Karpas-422 (cell line): ENCODE measurements around the gene TMC4. TPM values are rescaled to one million over a fixed set of nuclear protein-coding genes. Genes with fewer than 3 reads are reported as not detected.

Experiments used
- DNase-seq: peaks from one replicate; pipeline ENCODE4 v3.0.0-alpha.2; 2015
- H2AFZ ChIP-seq: fragments of 200-600 bp; sonication (generic); 2 replicates; pipeline ENCODE4 v1.6.1; 2014; ENCODE audit warnings: antibody characterized with exemption, low read length, mixed read lengths
- H3K27ac ChIP-seq: fragments of 200-600 bp; sonication (generic); 2 replicates; pipeline ENCODE4 v1.5.1; 2014; ENCODE audit warnings: mild to moderate bottlenecking, low read length, moderate library complexity
- H3K27me3 ChIP-seq: fragments of 200-600 bp; sonication (generic); 2 replicates; pipeline ENCODE4 v1.6.1; 2014; ENCODE audit warnings: low read length, mixed read lengths
- H3K36me3 ChIP-seq: fragments of 200-600 bp; sonication (generic); 2 replicates; pipeline ENCODE4 v1.6.1; 2014; ENCODE audit warnings: low read length, mixed read lengths; ENCODE audit not compliant: insufficient read depth
- H3K4me1 ChIP-seq: fragments of 200-600 bp; sonication (generic); 2 replicates; pipeline ENCODE4 v1.6.1; 2014; ENCODE audit warnings: mild to moderate bottlenecking, low read length, mixed read lengths
- H3K4me2 ChIP-seq: fragments of 200-600 bp; sonication (generic); 2 replicates; pipeline ENCODE4 v1.6.1; 2014; ENCODE audit warnings: low read length, low read depth, mild to moderate bottlenecking; ENCODE audit not compliant: poor library complexity, severe bottlenecking
- H3K4me3 ChIP-seq: fragments of 200-600 bp; sonication (generic); 2 replicates; pipeline ENCODE4 v1.5.1; 2014; ENCODE audit warnings: mild to moderate bottlenecking, antibody characterized with exemption, low read length, mixed read lengths
- H3K79me2 ChIP-seq: fragments of 200-600 bp; sonication (generic); 2 replicates; pipeline ENCODE4 v1.6.1; 2014; ENCODE audit warnings: mild to moderate bottlenecking, low read length, mixed read lengths
- H3K9ac ChIP-seq: fragments of 200-600 bp; sonication (generic); 2 replicates; pipeline ENCODE4 v1.6.0; 2014; ENCODE audit warnings: low read length
- H3K9me2 ChIP-seq: fragments of 200-600 bp; sonication (generic), shearing (Covaris generic); replicated peaks from 2 replicates; pipeline ENCODE4 v1.6.0; 2014; ENCODE audit warnings: mild to moderate bottlenecking, low read length, moderate library complexity; ENCODE audit not compliant: insufficient read depth
- H3K9me3 ChIP-seq: fragments of 300-700, 200-600 bp; sonication (generic); 2 replicates; pipeline ENCODE4 v1.6.1; 2014; ENCODE audit warnings: low read length, mixed read lengths
- H4K20me1 ChIP-seq: fragments of 200-600 bp; sonication (generic); 2 replicates; pipeline ENCODE4 v1.6.1; 2014; ENCODE audit warnings: mild to moderate bottlenecking, antibody characterized with exemption, low read length, low read depth; ENCODE audit not compliant: insufficient read depth
- total RNA-seq: library from RNA; depleted of rRNA; stranded (reverse); fragments of >200 nt; shearing (Covaris generic); gene quantifications from 2 replicates; pipeline ENCODE4 v1.2.3, GENCODE V29; 2014; ENCODE audit warnings: low replicate concordance

Gene TMC4
- total RNA-seq, 1 experiment from 2014 or later, result not detected

DNA sequence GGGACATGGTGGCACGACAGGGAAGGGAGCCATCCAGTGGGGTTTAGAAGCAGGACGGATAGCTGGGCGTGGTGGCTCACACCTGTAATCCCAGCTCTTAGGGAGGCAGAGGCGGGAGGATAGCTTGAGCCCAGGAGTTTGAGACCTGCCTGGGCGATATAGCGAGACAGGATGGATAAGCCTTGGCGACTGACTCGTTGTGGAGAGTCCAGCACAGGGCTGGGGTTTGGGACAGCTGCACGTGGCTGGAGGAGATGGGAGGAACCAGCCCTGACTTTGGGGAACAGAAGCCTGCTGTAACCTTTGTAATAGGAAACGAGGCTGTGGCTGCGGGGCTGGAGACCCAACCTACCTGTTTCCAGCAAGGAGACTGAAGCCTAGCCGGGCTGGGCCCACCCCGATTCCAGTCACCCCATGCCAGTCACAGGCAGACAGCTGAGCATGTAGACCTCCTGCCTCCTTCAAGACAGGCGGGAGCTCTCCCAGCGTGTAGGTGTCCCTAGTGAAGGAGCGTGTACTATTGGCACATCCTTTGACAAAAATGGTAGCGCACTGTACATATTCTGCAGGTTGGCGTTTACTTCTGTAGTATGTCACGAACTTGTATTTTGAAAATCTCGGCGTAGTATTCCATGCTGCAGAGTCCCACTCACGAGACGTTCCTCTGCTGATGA lies 21.5 kb downstream of the TMC4 start:
- Histone ChIP-seq H3K36me3 (peaks cover 64% of the 10 kb centered on the region), H3K27ac (no peak overlapping the region), H3K4me1 (no peaks in the 10 kb centered on the region), H3K9ac (no peak overlapping the region), H3K27me3 (no peaks in the 10 kb centered on the region), H3K9me3 (no peaks in the 10 kb centered on the region), H3K4me2 (no peak overlapping the region), H3K9me2 (no peaks in the 10 kb centered on the region), H4K20me1 (peaks cover 42% of the 10 kb centered on the region), H3K4me3 (no peak overlapping the region), H2AFZ (no peak overlapping the region), H3K79me2 (no peaks in the 10 kb centered on the region)
- no peak for DNase-seq

GRCh38 chr19:54149021-54149812 lies 23.7 kb downstream of the TMC4 start:
- peaks cover 43% of the 10 kb centered on the region for H4K20me1 ChIP-seq

GRCh38 chr19:54148158-54148557 lies 24.8 kb downstream of the TMC4 start:
- no peaks in the 10 kb centered on the region for H3K9me3 ChIP-seq
- DNase-seq, result no peak
- H3K9ac ChIP-seq, result no peak overlapping the region
- no peak overlapping the region for H3K4me3 ChIP-seq
- H3K4me1 ChIP-seq, result no peaks in the 10 kb centered on the region
- no peak overlapping the region for H2AFZ ChIP-seq
- no peaks in the 10 kb centered on the region for H3K79me2 ChIP-seq
- no peak overlapping the region for H3K4me2 ChIP-seq
- peaks cover 50% of the 10 kb centered on the region for H4K20me1 ChIP-seq
- no peak overlapping the region for H3K27ac ChIP-seq
- peaks cover 55% of the 10 kb centered on the region for H3K36me3 ChIP-seq
- H3K27me3 ChIP-seq, result no peaks in the 10 kb centered on the region
- no peaks in the 10 kb centered on the region for H3K9me2 ChIP-seq

More at GRCh38 chr19:54149021-54149812, 23.7 kb downstream of the TMC4 start:
- Histone ChIP-seq H3K27me3 (no peaks in the 10 kb centered on the region), H3K9ac (no peak overlapping the region), H3K9me3 (no peaks in the 10 kb centered on the region), H3K27ac (no peak overlapping the region), H2AFZ (no peak overlapping the region), H3K9me2 (no peaks in the 10 kb centered on the region), H3K4me3 (no peak overlapping the region), H3K36me3 (peaks cover 57% of the 10 kb centered on the region), H3K4me1 (no peaks in the 10 kb centered on the region), H3K4me2 (no peak overlapping the region), H3K79me2 (no peaks in the 10 kb centered on the region)
- DNase-seq, result no peak

- H3K36me3 ChIP-seq, result peaks cover 54% of the 10 kb centered on the region
- H3K27me3 ChIP-seq, result no peaks in the 10 kb centered on the region
- no peak overlapping the region for H3K27ac ChIP-seq
- no peaks in the 10 kb centered on the region for H3K9me3 ChIP-seq
- H2AFZ ChIP-seq, result no peak overlapping the region
- no peak overlapping the region for H3K9ac ChIP-seq
- H3K4me1 ChIP-seq, result no peaks in the 10 kb centered on the region
- H3K4me3 ChIP-seq, result no peak overlapping the region
- peaks cover 55% of the 10 kb centered on the region for H4K20me1 ChIP-seq
- no peak overlapping the region for H3K4me2 ChIP-seq
- H3K79me2 ChIP-seq, result peaks cover 3% of the 10 kb centered on the region; the same call in 1 of the 2 replicates
- no peaks in the 10 kb centered on the region for H3K9me2 ChIP-seq
- no peak for DNase-seq
These were observed 25.3 kb downstream of the TMC4 start for GRCh38 chr19:54147676-54148075.

- Histone ChIP-seq H3K4me2 (no peak overlapping the region), H3K9ac (no peak overlapping the region), H3K27me3 (no peaks in the 10 kb centered on the region), H3K9me3 (no peaks in the 10 kb centered on the region), H4K20me1 (peaks cover 66% of the 10 kb centered on the region), H3K27ac (no peak overlapping the region), H2AFZ (no peak overlapping the region), H3K9me2 (no peaks in the 10 kb centered on the region), H3K79me2 (peaks cover 23% of the 10 kb centered on the region), H3K36me3 (peaks cover 53% of the 10 kb centered on the region; the same call in 1 of the 2 replicates), H3K4me1 (no peaks in the 10 kb centered on the region), H3K4me3 (no peak overlapping the region)
- DNase-seq, result no peak
These were observed 27.3 kb downstream of the TMC4 start for GRCh38 chr19:54145541-54146158.

- no peak overlapping the region for H3K27ac ChIP-seq
- peaks cover 15% of the 10 kb centered on the region for H3K4me1 ChIP-seq
- H3K79me2 ChIP-seq, result peaks cover 54% of the 10 kb centered on the region
- no peaks in the 10 kb centered on the region for H3K27me3 ChIP-seq
- no peak for DNase-seq
- H3K36me3 ChIP-seq, result peaks cover 47% of the 10 kb centered on the region; the same call in 1 of the 2 replicates
- H2AFZ ChIP-seq, result no peak overlapping the region
- H3K4me2 ChIP-seq, result no peak overlapping the region
- H4K20me1 ChIP-seq, result peaks cover 77% of the 10 kb centered on the region
- no peak overlapping the region for H3K4me3 ChIP-seq
- H3K9ac ChIP-seq, result no peak overlapping the region
- H3K9me2 ChIP-seq, result no peaks in the 10 kb centered on the region
- H3K9me3 ChIP-seq, result no peaks in the 10 kb centered on the region
These were observed 30.7 kb downstream of the TMC4 start for GRCh38 chr19:54142166-54142780.

DNA sequence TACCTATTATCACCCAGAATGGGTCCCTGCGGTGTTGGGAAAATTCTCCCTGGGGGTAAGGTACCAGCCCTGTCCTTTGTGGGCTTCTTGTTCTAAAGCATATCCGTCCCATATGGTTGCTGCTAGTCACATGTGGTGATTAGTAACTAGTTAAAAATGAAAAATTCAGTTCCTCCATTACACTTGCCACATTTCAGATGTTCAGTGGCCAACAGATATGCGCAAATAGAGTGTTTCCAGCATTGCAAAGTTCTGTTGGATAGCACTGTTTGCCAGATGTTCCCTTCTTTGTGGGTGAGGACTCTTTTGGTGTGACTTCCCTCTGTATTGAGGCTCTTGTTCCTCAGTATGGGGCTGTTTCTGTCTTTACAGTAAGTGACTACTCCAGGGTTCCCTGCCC lies 31.6 kb downstream of the TMC4 start:
- no peaks in the 10 kb centered on the region for H3K27me3 ChIP-seq
- no peaks in the 10 kb centered on the region for H3K9me3 ChIP-seq
- no peaks in the 10 kb centered on the region for H3K9me2 ChIP-seq
- peaks cover 39% of the 10 kb centered on the region; the same call in 1 of the 2 replicates for H3K36me3 ChIP-seq
- no peak overlapping the region for H2AFZ ChIP-seq
- no peak overlapping the region for H3K4me3 ChIP-seq
- H3K9ac ChIP-seq, result no peak overlapping the region
- peaks cover 54% of the 10 kb centered on the region for H3K79me2 ChIP-seq
- no peak for DNase-seq
- H3K27ac ChIP-seq, result no peak overlapping the region
- H4K20me1 ChIP-seq, result peaks cover 68% of the 10 kb centered on the region
- H3K4me2 ChIP-seq, result no peak overlapping the region
- peaks cover 19% of the 10 kb centered on the region for H3K4me1 ChIP-seq
